ENCODE data around the gene MAN1C1.

DNA sequence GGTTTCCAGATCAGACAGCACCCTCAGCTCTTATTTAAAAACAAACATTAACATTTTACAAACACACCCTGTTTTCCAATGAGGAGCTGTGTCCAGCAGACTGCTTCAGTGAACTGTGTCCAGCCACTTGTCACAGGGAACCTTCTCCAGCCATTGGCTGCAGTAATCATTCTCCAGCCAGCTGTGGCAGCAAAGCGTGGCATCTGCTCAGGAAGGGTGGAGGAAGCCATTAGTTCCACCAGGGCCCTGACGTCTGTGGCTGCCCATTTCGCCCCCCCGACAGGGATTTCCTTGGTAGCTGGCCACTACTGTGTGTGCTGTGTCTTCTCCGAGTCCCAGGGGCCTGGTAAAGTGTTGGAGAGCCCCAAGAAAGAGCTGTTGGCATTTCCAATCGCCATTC, 120.5 kb downstream of the MAN1C1 start:
- no peak for TF ChIP-seq POLR2A (IDR thresholded peaks at IDR 0.05; ENCODE audit: low read depth, low read length)
- no peak for TF ChIP-seq POU2F2 (IDR thresholded peaks at IDR 0.05; ENCODE audit: low read depth, low read length)
- no peak for TF ChIP-seq SPI1 (IDR thresholded peaks at IDR 0.05; ENCODE audit: low read depth, low read length)
- no peak for TF ChIP-seq POLR2AphosphoS5 (IDR thresholded peaks at IDR 0.05; ENCODE audit: low read depth, low read length)
- TF ChIP-seq TAF1 (IDR thresholded peaks at IDR 0.05; ENCODE audit: low read depth, low read length): no peak
- TF ChIP-seq PAX5 (IDR thresholded peaks at IDR 0.05; ENCODE audit: insufficient read depth, low read length, severe bottlenecking): no peak

Data from GM12891 (cell line).